NCI-H1092 (cell line): ENCODE results near the gene PALMD.

Experiments used
- DNase-seq: peaks from one replicate; lab custom pipeline; 2025; lab: John Stamatoyannopoulos, UW

Gene PALMD, protein sequence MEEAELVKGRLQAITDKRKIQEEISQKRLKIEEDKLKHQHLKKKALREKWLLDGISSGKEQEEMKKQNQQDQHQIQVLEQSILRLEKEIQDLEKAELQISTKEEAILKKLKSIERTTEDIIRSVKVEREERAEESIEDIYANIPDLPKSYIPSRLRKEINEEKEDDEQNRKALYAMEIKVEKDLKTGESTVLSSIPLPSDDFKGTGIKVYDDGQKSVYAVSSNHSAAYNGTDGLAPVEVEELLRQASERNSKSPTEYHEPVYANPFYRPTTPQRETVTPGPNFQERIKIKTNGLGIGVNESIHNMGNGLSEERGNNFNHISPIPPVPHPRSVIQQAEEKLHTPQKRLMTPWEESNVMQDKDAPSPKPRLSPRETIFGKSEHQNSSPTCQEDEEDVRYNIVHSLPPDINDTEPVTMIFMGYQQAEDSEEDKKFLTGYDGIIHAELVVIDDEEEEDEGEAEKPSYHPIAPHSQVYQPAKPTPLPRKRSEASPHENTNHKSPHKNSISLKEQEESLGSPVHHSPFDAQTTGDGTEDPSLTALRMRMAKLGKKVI

DNA sequence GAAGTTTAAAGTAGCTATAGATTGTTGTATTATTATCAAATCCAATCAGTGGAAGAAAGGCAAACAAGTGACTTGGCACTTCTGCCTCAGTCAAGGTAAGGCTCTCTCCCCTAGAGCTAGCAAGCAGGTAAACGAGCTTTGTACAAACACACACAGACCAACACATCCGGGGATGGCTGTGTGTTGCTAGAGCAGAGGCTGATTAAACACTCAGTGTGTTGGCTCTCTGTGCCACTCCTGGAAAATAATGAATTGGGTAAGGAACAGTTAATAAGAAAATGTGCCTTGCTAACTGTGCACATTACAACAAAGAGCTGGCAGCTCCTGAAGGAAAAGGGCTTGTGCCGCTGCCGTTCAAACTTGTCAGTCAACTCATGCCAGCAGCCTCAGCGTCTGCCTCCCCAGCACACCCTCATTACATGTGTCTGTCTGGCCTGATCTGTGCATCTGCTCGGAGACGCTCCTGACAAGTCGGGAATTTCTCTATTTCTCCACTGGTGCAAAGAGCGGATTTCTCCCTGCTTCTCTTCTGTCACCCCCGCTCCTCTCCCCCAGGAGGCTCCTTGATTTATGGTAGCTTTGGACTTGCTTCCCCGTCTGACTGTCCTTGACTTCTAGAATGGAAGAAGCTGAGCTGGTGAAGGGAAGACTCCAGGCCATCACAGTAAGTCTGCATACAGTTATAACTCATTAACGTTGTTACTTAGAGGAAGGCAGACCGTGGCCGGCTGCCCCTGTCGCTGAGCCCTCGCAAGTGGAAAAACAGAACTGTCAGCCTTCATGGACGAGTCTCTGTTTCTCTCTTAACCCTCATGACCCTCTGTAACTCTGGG is at the start of gene PALMD:
Gene PALMD, plus strand, starts transcription at position 415 of the 833 bp plus-strand sequence. Its CDS starts 205 bp downstream, at position 620.
- DNase-seq: no peak

DNA sequence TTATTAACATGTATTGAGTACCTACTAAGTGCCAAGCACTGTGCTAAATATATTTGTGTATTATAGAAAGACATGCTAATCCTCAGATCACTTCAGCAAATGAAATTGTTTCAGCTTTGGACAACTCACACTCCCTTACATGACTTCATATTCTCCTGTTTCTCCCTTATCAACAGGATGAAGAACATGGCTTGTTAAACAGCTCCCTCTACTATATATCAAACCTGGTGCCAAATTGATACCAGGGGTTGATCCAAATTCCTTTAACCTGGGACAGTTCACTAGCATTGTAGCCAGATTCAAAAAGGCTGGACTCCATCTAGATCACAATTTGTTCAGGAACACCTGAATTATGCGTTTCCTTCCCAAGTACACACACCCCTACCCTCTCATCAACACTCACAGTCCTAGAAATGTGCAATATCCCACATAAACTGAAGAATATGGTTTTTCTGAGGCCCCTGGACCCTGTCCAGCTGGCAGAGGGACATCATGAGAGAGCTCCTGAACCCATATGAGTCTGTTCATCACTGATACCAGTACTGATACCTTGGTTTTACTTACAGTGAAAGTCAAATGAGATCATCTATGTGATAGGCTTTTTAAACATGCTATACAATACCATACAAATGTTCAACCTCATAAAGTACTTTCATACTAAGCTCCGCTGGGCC is 47.0 kb upstream of the PALMD start:
- DNase-seq: no peak

DNA sequence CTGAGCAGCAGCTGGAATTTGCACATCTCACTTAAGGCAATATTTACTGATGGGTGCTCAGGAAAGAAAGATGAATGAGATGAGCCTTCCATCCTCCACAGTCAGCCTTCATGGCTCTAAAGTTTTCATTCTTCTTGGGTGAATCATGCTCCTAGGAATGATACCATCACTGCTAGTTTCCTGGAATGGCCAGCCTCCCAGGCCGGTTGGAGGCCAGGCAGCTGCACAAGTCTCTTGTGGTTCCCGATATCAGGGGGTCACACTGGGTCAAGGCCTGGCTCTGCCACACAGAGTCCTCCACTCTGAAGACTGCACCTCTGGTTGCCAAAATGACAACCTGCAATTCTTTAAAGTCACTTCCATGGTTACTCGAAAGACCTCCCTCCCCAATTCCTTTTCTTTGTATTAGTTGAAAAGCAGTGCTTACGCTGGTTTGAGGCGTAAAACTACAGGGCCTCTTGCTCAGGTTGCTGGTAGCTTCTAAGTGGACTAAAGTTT is 46.2 kb upstream of the PALMD start:
- DNase-seq: no peak

DNA sequence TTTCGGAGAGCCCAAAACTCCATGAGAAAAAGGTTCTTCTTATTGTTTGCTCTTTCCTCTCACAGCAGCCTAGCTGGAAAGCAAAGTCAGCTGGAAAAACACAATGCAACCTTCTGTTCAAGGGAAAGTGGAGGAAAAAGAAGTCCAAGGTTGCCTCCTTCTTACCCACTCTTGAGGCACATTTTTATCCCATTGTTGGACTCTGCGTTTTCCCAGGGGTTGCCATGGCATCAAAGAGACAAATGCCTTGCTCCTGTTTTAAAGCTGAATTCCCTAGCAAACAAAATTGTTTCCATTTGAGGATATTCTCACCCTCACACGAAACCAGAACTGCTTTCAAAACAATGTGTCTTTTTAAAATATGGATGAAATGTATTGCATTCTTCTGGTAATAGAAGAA is 45.1 kb upstream of the PALMD start:
- DNase-seq: no peak

DNA sequence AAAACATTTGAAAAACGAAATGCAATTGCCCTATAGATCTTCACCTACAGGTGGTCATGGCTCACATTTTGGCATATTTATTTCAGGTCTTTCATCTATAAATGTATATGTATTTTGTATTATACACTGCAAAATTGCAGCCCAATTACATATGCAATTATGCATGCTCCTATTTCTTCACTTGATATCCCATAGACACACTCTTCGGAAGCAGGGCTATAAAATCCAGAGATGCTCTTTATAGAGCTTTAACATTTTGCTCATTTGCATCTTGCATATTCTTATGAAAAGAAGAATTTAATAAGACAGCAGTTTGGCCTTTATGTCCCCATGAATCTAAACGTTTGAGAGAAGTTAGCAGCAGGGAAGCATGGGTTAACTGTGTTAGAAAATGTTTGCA is 44.7 kb upstream of the PALMD start:
- DNase-seq: no peak

DNA sequence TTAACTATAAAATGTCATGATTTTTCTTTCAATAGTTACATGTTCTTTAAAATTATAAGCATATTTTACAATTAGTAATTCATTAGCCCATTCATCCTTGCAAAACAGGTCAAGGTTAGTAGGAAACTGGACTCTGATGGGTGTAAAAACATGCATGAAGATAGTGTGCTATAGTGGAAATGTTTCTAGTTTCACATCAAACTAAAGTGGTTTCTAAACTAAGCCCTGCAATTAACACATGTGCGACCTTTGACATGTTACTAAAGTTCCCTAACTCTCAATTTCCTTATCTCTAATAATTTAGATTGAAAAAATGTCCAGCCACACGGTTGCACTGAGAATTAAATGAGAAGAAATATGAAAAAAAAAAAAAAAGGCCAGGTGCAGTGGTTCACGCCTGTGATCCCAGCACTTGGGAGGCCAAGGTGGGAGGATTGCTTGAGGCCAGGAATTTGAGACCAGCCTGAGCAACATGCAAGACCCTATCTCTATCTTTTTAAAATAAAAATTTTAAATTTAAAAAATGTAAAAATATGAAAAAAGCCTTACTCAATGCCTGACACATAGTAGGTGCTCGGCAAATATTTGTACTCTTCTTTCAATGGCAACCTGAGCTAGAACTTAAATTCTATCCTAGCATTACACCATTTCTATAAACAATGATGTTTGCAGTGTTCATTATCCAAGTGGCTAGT is 44.1 kb upstream of the PALMD start:
- no peak for DNase-seq

DNA sequence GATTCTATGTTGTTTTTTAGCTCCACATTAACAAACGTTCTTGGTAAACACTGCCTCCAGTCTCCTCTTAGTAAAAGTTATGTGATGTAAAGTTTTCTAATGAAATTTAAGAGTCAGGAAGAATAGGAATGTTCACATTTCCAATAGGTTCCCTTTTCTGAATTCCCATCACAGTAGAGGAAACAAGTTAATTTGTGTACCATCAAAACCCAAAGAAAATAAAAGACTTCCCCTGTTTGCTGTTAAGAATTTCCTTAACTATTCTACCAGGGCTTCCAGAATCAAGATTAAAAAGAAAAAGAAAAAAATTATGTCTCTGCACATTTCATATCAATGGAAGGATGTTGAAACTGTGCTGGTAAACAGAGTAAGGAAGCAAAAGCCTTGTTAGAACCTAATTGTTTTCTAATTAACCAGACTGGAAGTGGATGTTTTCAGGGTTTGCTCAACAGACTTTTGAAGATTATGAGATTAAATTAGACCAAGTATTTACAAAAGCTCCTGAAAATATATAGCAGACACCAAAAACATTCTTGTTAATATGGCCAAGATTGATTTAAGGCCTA is 43.4 kb upstream of the PALMD start:
- DNase-seq: no peak

DNA sequence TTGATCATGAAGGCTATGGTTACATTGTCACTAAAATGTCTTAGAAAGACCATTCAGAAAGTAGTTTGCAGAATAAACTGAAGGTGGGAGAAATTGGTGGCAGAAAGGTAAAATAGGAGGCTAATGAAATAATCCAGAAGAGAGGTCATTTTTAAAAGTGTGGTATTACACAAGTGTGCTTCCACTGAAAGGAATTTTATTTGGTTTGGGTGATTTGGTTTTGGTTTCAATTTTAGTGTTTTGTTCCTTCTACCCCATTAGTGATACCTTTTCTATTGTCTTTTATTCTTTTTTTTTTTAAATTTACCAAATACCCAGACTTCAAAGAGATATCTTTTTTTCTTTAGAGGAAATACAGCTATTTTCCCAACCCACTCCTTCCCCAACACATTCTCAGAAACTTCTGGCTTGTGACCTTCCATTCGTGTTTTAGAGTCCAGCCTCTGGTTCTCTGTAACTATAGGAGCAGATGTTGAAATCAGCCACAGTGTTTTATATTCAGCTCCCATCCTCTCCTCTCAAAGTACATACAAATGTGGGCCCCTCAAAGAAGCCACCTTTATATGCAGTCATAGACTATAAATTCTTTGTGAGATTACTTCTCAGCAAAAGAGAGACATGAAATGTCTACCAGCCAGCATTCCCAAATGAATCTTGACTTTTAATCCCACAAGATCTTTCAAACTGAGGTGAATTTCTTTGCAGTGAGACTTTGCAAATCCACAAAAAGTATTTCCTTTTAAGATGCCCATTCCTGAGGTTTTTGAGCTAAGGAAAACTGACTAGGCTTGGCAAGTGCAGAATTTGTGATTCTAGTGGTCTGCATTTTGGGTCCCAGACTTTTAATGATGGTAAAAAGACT is 42.0 kb upstream of the PALMD start:
- DNase-seq: no peak

DNA sequence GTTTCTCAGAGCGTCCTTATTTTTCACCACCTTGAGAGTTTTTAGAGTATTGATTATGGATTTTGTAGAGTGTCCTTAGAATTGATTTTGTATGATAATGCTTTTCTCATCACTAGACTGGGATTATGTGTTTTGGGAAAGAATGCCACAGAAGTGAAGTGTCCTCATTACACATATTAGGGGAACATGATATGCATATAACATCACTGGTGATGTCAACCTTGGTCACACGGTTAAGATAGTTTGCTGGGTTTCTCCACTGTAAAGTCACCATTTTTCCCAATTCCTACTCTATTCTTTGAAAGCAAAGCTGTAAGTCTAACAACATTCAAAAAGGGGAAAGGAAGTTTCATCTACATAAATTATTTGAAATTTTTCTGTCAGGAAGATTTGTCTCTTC is 39.6 kb upstream of the PALMD start:
- DNase-seq: no peak

DNA sequence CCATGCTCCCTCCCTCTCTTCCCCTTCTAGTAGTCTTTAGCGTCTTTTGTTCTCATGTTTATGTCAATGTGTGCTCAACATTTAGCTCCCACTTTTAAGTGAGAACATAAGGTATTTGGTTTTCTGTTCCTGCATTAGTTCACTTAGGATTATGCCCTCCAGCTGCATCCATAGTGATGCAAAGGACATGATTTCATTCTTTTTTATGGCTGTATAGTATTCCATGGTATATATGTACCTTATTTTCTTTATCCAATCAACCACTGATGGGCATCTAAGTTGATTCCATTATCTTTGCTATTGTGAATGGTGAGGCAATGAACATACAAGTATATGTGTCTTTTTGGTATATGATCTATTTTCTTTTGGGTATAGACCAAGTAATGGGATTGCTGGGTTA is 38.3 kb upstream of the PALMD start:
- no peak for DNase-seq

DNA sequence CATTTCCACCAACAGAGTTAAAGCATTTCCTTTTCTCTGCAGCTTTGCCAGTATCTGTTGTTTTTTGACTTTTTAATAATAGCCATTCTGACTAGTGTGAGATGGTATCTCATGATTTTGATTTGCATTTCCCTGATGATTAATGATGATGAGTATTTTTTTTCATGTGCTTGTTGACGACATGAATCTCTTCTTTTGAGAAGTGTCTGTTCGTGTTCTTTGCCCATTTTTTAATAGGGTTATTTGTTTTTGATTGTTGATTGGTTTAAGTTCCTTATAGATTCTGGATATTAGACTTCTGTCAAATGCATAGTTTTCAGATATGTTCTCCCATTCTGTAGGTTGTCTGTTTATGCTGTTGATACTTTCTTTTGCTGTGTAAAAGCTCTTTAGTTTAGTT is 37.9 kb upstream of the PALMD start:
- DNase-seq: no peak

DNA sequence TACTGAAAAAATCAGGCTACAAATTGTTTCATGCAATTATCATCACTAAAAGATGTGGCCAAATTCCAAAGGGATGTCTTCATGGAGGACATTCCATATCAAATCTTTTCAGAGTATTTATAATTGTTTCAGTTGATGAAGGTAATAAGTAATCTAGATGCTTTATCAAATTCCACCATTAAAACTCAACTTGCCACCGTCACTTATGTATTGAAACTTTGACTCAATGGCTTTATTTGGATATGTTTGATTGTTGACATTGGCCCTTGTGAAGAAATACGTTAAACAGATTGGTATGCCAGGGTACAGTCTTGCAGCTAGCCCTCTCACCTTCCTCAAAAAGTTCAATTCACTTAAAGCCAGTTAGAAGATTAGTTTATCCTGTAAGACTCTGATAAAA is 32.2 kb upstream of the PALMD start:
- no peak for DNase-seq

DNA sequence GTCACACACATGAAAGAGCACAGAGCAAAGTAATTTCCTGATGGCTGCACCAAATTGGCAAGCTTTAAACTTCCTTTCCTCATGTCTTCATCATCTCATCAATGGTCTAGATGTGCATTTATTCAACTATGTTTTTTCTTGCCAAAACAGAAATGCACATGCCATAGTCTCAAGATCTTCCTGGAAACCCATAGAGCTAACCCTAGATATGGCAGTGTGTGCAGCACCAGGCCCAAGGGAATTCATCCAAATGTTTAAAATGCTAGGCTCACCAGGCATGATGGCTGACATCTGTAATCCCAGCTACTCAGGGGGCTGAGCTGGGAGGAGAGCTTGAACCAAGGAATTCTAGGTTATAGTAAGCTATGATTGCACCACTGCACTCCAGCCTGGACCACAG is 31.2 kb upstream of the PALMD start:
- no peak for DNase-seq

DNA sequence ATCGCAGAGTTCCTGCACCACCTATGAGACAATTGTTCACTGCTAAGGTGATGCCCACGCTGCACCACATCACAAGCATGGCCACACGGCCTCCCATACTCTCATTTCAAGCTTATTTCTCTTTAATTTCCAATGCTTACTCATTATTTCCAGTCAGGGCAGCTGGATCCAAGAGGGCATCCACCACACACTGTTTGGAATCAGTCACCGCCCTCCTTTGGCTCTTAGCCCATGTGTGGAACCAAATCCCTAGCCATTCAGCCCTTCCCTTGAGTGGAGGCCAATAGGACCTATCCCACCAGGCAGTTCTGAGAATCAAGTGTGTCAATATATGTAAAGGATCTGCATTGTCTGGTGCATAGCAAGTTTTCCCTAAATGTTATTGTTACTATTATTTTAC is 26.3 kb upstream of the PALMD start:
- no peak for DNase-seq

DNA sequence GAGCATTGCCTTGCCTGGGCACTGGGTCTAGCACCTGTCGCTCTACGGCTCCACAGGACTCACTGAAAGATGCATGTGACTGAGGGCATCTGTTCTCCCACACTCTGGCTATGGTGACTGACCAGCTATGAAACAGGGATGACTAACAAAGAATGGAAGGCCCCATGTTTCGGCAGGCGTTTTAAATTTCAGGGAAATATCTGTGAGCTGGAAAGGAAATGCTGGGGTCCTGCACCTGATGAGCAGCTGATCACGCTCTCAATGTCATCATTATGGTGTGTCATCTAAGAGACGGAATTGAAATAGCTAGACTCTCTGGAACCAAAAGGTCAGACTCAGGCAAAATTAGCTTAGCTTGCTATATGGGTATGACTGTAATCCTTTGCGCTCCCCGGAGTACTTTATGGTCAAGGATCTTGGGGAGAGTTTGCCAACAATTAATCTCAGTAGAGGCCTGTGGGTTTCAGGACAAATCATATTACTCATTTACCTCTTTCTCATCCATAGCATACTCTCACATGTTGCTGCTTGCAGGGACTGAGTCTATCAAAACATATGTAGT is 24.5 kb upstream of the PALMD start:
- DNase-seq: no peak

DNA sequence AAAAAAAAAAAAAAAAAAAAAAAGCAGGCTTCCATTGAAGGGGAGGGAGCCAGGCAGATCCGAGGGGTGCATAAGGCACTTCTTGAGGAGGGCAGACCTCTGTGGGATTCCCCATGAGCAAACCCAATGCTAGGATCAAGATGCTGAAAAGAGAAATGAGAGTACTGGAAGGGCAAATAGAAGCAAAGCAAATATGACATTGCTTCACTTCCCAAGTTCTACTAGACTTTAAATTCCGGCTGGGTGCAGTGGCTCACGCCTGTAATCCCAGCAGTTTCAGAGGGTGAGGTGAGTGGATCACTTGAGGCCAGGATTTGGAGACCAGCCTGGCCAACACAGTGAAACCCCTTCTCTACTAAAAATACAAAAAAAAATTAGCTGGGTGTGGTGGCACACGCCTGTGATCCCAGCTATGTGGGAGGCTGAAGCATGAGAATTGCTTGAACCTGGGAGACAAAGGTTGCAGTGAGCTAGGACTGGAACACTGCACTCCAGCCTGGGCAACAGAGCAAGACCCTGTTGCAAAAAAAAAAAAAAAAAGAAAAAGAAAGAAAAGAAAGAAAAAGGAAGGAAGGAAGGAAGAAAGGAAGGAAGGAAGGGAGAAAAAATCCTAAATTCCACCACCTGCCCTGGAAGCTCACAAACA is 23.1 kb upstream of the PALMD start:
- DNase-seq: no peak

DNA sequence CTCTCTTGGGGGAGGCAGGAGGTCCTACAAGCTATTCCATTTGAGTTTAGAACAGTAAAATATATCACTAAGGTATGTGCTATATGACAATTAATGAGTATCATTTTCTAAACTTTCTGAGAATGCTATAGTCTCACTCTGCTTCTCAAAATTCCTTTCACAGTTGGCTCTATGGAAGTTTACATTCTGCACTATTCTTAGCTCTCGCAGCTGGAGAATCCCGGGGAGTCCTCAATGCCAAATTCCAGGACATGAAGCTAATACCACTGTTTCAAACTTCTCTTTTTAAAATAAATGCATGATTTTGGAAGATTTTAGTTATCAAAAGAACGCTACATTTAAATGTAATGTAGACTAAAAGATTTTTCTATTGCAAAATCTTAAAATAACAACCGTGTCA is 22.4 kb upstream of the PALMD start:
- no peak for DNase-seq

DNA sequence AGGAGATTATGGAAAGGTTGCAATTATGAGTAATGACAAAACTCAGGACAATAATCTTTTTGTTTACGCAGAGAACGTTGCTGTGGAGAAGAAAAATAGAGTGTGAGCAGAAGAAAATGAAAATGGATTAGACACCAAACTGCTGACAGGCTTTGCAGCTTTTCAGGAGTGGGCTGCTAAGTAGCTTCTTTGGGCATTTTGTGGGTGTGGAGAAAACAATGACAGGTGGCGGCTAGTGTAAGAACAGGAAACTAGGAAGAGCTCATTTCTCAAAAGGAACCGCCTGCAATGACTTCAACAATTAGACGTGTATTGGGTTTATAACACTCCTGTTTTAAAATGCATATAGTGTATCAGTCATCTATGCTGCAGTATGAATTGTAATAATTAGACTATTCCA is 18.3 kb upstream of the PALMD start:
- no peak for DNase-seq

DNA sequence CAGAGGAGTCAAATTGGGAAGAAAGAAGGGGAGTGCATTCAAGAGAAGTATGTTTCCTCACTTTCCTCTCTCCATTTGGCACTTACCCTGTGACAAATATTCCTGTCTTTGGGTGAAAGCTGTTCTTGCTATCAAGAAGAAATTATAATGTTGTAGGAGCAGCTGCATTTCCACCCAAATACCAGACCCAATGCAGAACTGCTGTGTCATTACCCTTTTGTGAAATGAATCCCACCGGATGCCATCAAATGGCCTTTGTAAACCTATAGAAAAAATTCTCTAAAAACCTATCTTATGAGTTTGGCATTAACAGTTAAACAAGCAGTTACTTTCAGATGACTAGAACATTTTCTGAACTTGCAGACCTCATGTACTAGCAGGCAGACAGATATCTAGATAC is 16.7 kb upstream of the PALMD start:
- no peak for DNase-seq
